Mucosa of rectum (tissue), 2 donors: ENCODE data around the gene TRDN.

ENCODE experiments used
- H3K27ac ChIP-seq, 2 donors: one replicate each; pipeline ENCODE4 v1.7.0; 2013; ENCODE audit warnings: inconsistent platforms in 2 of 2, low read depth in 2 of 2, low read length in 2 of 2
- H3K27me3 ChIP-seq, 2 donors: one replicate each; pipeline ENCODE4 v1.7.0; 2013; ENCODE audit warnings: low read length in 2 of 2; ENCODE audit not compliant: control insufficient read depth in 2 of 2, insufficient read depth in 2 of 2
- H3K36me3 ChIP-seq, 2 donors: one replicate each; pipeline ENCODE4 v1.7.0; 2013; ENCODE audit warnings: low read length in 2 of 2; ENCODE audit not compliant: control insufficient read depth in 2 of 2, insufficient read depth in 2 of 2
- H3K4me1 ChIP-seq, 2 donors: one replicate each; pipeline ENCODE4 v1.7.0; 2013; ENCODE audit warnings: low read length in 2 of 2, mild to moderate bottlenecking in 1 of 2; ENCODE audit not compliant: control insufficient read depth in 2 of 2, insufficient read depth in 2 of 2
- H3K4me3 ChIP-seq, 2 donors: one replicate each; pipeline ENCODE4 v1.7.0; 2013; ENCODE audit warnings: low read length in 2 of 2
- H3K9ac ChIP-seq, 2 donors: one replicate each; pipeline ENCODE4 v1.7.0; 2013; ENCODE audit warnings: low read length in 2 of 2, low read depth in 1 of 2, mild to moderate bottlenecking in 1 of 2
- H3K9me3 ChIP-seq, 2 donors: one replicate each; pipeline ENCODE4 v1.7.0; 2013; ENCODE audit warnings: low read length in 2 of 2; ENCODE audit not compliant: control insufficient read depth in 2 of 2
- donor health status: healthy.
- donor health status: Normal muscosa, but diverticular disease.

Gene TRDN

DNA sequence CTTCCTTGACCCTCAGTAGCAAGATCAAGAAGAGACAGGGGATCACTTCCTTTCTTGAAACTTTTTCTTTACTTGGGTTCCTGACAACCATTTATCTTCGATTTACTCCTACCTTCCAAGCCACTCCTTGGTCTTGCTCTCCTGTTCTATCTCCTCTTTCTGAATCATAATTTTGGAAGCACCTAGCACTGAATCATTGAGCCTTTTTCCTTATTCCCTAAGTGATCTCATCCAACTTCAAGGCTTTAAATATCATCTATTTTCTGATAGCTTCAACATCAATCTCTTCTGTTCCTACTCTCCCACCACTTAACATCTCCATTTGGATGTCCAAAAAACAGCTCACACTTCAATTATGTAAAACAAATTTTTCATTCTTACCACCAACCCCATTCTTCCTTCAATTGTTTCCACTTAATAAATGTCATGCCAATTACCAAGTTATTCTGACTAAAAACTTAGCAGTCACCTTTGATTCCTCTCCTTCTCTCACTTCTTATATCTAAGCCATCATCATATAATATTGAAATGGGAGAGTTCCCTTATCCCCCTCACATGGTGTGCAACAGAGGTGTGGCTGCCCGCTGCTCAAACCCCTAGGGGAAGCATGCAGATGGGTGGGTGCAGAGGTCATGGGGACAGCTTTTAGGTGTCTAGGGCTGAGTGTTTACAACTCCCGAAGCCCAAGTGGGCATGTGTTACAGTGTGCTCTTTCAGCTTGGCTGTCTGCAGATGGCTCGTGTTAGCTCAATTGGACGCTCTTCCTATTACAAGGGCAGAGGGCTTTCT lies 23.4 kb upstream of the TRDN start:
- Histone ChIP-seq H3K27ac (no peak overlapping the region), H3K9me3 (no peaks in the 10 kb centered on the region), H3K36me3 (no peaks in the 10 kb centered on the region), H3K9ac (no peak overlapping the region), H3K4me3 (no peak overlapping the region), H3K4me1 (no peaks in the 10 kb centered on the region), H3K27me3 (no peaks in the 10 kb centered on the region)

DNA sequence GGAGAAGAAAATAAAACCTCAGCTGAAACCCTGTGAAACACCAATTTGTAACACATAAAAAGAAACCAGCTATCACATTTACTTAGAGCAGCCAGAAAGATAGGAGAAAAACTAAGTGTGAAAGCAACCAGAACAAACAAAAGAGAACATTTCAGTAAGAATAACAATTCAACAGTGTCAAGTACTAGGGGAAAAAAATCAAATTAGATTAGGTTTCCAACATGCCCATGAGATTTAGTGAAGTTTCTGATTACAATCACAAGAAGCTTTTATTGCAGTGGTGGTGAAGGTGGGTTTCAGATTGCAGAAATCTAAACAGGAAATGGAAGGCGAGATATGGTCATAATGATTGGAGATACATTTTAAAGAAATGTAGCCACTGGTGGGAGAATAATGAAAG lies 22.1 kb upstream of the TRDN start:
- Histone ChIP-seq H3K4me1 (no peaks in the 10 kb centered on the region), H3K9me3 (no peaks in the 10 kb centered on the region), H3K9ac (no peak overlapping the region), H3K4me3 (no peak overlapping the region), H3K27me3 (no peaks in the 10 kb centered on the region), H3K27ac (no peak overlapping the region), H3K36me3 (no peaks in the 10 kb centered on the region)

DNA sequence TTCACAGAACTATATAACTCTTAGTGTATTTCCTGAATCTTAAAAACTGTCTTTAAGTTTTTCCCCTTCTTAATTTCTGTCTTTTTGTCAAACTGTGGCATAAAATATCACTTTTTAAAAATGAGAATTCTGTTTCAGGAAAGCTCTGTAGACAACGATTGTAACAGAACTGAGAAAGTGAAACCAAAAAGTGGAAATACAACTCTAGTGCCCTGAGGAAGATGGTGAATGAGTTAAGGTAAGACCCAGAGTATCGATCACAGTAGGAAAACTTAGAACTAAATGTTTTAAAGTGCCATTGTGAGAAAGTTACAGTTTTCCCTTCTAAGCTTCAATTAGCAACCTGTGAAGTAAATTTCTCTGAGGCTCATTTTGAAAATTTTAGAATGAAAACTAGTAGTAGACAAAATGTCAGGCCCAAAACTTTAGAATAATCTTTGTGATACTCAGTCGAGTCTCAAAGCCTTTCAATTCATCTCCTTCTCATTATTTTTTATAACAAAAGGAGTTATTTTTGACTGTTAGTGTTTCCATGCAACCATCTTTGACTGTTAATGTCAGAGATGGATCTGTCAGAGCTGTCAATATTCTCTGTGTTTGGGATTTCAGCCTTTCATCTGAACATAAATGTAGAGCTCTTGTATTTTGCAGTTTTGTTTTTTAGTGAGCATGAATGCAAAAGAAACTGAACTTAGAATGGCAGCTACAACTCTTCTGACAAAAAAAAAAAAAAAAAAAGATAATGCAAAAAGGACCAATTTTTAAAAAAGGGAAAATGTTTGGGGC lies 19.0 kb upstream of the TRDN start:
- no peaks in the 10 kb centered on the region for H3K4me1 ChIP-seq
- no peak overlapping the region for H3K4me3 ChIP-seq
- no peak overlapping the region for H3K27ac ChIP-seq
- H3K36me3 ChIP-seq: no peaks in the 10 kb centered on the region
- H3K9ac ChIP-seq: no peak overlapping the region
- no peaks in the 10 kb centered on the region for H3K9me3 ChIP-seq
- H3K27me3 ChIP-seq: no peaks in the 10 kb centered on the region

DNA sequence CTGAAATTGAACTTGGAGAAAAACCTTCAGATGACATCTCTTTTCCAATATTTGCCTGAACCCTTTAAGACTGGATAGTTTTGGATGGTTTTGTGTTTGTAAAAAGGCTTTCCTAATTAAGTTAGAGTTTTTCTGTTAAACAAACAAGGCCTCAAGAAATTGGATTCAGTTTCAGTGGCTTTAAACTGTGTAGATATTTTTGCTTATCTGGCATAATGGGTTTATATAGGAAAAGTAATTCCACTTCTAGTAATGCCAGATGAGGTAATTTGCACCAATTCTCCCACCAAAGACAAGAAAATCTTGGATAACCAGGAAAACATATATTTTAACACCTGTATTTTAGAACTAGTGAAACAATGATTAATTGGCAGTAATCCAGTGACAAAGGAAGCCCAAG lies 12.0 kb upstream of the TRDN start:
- no peaks in the 10 kb centered on the region for H3K36me3 ChIP-seq
- H3K27me3 ChIP-seq: no peaks in the 10 kb centered on the region
- no peaks in the 10 kb centered on the region for H3K4me1 ChIP-seq
- no peak overlapping the region for H3K27ac ChIP-seq
- no peaks in the 10 kb centered on the region for H3K9me3 ChIP-seq
- H3K4me3 ChIP-seq: no peak overlapping the region
- H3K9ac ChIP-seq: no peak overlapping the region

DNA sequence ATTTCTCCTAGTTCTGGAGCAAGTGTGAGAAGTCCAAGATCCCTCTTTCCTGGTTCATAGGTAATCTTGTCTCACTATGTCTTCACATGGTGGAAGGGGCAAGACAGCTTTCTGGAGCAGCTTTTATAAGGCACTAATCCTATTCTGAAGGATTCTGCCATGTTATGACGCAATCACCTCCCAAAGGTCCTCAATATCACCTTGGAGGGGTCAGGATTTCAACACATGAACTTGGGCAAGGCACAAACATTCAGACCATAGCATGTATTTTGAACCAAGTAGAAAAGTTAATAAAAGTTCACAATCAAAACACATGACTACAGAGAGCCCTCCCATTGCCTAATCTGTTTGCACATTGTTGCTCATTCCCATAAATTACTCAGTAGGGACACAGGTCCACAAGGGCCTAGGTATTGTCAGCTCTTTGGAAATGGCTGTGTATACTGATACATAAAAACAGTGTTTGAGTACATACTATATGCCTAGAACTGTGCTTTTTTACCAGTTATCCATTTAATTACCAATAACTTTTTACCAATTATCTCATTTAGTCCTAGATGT lies 11.3 kb upstream of the TRDN start:
- Histone ChIP-seq H3K9me3 (no peaks in the 10 kb centered on the region), H3K27ac (no peak overlapping the region), H3K36me3 (no peaks in the 10 kb centered on the region), H3K27me3 (no peaks in the 10 kb centered on the region), H3K9ac (no peak overlapping the region), H3K4me1 (no peaks in the 10 kb centered on the region), H3K4me3 (no peak overlapping the region)

DNA sequence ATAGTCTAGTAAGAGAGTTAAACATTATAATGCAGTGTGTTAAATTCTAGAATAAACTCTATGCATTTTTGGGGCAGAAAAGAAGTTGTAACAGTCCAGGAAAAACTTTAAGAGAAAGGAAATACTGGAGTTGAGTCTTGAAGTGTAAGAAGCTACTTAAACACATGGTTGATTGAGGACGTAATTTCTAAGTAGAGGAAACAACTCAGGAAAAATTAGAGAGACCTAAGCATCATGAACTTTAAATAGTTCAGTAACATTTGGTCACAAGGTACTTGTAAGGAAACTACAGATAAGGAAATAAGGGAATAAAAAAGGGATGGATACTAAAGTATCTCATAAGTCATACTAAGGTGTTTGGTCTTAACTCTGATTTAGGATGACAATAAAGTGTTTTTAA lies 4.7 kb upstream of the TRDN start:
- H3K9ac ChIP-seq: no peak overlapping the region
- no peaks in the 10 kb centered on the region for H3K9me3 ChIP-seq
- no peaks in the 10 kb centered on the region for H3K27me3 ChIP-seq
- H3K4me1 ChIP-seq: no peaks in the 10 kb centered on the region
- H3K4me3 ChIP-seq: no peak overlapping the region
- no peaks in the 10 kb centered on the region for H3K36me3 ChIP-seq
- H3K27ac ChIP-seq: no peak overlapping the region

DNA sequence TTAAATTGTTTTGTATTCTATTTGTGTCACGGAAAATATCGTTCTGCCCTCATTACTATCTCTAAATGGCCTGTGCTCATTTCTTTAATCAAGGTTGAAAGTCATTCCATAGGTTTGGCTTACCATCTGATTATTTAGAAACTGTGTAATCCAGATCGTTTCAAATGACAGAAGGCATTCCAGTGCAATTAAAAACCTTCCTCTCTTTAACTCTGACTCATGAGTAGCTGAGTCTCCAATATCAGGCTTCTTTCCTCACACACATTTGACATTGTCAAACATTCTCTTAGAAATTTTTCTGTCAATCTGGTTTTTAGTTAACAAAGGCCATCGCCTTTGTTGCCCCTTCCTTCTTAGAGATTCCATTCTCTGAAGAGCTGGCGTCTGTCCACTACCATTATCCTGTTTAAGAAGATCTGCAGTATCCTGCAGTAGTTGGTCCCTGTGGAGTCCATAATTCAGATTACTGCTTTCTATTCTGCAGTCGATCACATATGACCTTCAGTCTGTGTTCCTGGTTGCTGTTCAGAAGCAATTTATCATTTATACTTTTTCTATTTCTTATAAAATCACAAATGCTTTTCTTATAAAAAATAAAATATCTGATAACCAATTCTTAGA lies 3.9 kb upstream of the TRDN start:
- H3K4me3 ChIP-seq: no peak overlapping the region
- H3K9me3 ChIP-seq: no peaks in the 10 kb centered on the region
- H3K9ac ChIP-seq: no peak overlapping the region
- no peak overlapping the region for H3K27ac ChIP-seq
- H3K27me3 ChIP-seq: no peaks in the 10 kb centered on the region
- H3K36me3 ChIP-seq: no peaks in the 10 kb centered on the region
- H3K4me1 ChIP-seq: no peaks in the 10 kb centered on the region

DNA sequence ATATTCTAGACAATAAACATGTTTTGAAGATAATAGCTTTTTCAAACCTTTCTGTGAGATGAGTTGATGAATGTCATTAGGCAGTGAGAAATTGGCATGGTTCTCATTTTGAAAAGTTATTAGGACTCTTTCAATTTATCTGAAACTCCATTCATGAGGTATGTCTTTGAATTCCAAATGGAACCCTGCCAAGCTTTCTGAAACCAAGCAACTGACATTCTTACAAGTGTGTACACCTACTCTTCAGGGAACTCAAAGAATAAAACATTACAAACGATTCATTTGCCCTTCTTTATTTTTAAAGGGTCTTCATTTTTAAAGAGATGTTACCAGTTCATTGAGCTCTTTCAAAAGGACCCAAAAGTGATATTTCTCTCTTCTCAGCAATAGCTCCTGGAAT lies 2.1 kb upstream of the TRDN start:
- H3K9me3 ChIP-seq: no peaks in the 10 kb centered on the region

DNA sequence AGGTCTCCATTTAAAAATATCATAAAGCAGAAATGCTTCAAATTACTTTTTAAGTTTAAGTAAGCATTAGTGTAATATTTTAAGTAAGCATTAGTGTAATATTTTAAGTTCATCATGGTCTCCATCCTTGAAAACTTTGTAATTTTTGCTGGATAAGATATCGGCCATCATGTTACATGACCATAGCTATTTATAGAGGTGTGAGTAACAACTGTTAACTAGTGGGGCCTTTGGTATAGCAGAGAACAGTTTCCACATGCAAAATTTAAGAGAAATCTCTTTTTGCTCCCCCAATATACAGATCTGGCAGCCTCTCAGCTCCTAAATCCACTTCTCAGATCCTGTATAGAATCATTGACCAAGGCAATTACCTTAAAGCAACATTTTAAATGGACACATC lies 468 bp downstream of the TRDN start:
- no peak overlapping the region for H3K9ac ChIP-seq
- no peaks in the 10 kb centered on the region for H3K9me3 ChIP-seq
- H3K36me3 ChIP-seq: no peaks in the 10 kb centered on the region
- H3K27me3 ChIP-seq: no peaks in the 10 kb centered on the region
- H3K4me3 ChIP-seq: no peak overlapping the region
- no peaks in the 10 kb centered on the region for H3K4me1 ChIP-seq
- no peak overlapping the region for H3K27ac ChIP-seq

More for the DNA sequence above, 2.1 kb upstream of the TRDN start:
- Histone ChIP-seq H3K27me3 (no peaks in the 10 kb centered on the region), H3K4me3 (no peak overlapping the region), H3K4me1 (no peaks in the 10 kb centered on the region), H3K27ac (no peak overlapping the region), H3K9ac (no peak overlapping the region), H3K36me3 (no peaks in the 10 kb centered on the region)

DNA sequence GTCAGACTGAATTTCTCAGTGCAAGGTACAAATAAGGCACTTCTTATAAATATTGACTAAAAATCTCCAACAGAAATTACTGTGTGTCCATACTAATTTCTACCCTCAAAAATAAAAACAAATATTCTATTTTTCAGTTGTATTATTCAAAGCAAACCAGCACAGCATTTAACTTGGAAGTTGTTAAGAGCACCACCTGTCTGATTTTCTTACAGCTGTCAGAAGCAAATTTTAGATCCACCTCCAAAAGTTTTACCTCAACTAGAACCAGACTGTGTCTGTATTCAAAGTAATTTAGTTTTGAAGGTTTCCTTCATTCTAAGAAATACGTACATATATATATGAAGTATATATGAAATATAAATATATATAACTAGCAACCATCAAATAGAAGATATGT lies 1.2 kb downstream of the TRDN start:
- Histone ChIP-seq H3K9ac (no peak overlapping the region), H3K4me3 (no peak overlapping the region), H3K36me3 (no peaks in the 10 kb centered on the region), H3K27ac (no peak overlapping the region), H3K4me1 (no peaks in the 10 kb centered on the region), H3K27me3 (no peaks in the 10 kb centered on the region), H3K9me3 (no peaks in the 10 kb centered on the region)
